ENCODE data around the gene ZNF543.

DNA sequence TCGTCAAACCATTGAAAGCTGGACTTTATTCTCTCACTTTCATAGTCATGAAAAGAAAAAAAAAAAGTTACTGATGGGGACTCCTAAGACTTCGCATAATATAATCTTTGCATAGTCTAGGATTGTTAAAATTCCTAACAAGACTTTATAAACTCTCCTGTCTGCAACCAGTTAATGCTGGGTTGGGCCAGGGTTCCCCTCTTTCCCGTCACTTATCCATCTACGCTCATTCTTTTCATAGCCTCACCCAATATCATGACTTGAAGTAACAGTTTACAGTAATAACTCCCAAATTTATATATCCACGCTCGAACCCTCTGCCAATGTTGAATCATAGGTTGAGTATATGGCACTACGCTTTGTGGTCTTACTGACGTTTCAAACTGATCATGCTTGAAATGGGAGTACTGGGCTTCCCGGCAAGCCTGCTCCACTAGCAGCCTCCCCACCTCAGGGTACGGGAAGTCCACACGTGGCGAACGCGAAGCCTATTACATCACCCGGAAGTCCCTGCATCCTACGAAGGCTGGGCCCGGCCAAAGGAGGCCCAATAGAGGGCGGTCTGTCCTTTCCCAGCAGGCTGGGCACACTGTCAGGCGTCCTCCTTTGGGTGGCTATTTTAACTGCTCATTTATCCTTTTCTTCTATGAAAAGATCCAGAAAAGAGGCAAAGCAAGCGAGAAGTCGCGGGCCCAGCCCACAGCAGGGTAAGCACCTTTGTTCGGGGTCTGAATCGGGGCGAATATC lies 40.7 kb upstream of the ZNF543 start:
- TF ChIP-seq CTCF (IDR thresholded peaks at IDR 0.05) (peak; percentile 46), TCF12 (IDR thresholded peaks at IDR 0.05) (no peak), REST (IDR thresholded peaks at IDR 0.05; ENCODE audit: low read depth, low read length) (peak; percentile 24; the same call in 1 of the 2 replicates), GABPA (IDR thresholded peaks at IDR 0.05; ENCODE audit: low read depth) (peak; percentile 63)

Measured in SK-N-SH (cell line).